ENCODE measurements around the gene GATA5. TPM values are rescaled to one million over a fixed set of nuclear protein-coding genes. Genes with fewer than 3 reads are reported as not detected.

The GATA5 gene
- total RNA-seq, 1 experiment from 2014 or later = 0.18 TPM

DNA sequence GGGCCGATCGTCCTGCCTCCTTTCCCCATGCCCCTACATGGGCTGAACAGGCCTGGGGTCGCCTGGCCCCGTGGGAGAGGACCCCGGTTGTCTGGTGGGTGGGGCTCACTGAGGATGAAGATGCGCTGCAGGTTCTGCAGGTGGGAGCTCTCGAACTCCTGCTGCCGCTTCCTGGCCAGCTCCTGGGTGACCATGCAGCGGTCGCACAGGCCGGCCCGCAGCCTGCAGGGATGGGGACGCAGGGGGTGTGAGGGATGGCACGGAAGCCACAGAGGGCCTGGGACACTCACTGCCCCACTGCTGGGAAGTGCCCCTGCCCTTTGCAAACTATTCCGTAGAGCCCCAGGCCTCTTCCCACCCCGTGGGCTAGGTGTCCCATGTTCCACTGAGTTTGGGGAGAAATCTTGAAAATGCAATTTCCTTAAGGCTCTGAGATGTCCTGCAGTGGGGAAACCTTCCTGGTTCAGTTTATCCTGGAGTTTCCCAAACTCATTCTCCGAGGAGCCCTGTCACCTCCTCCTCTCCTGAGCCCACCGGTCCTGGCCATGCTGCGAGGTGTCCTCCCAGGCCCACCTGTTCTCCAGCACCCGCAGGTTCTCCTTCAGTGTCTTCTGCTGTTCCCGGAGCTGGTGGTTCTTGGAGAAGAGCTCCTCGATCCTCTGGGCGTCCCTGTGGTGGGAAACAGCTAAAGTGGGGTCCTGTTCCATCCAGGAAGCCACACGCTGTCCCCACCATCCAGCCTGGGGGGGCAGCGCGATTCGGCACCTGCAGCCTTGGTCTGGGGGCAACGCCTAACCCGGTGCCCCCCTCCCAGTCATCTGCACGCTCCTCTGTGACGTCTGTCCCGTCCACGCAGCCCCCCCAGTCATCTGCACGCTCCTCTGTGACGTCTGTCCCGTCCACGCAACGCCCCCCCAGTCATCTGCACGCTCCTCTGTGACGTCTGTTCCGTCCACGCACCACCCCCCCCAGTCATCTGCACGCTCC lies 58.9 kb downstream of the GATA5 start:
- Histone ChIP-seq H3K4me1 (ENCODE audit: insufficient read depth, low read length) (no peaks in the 10 kb centered on the region), H3K9ac (ENCODE audit: low read length) (no peak overlapping the region), H3K9me2 (replicated peaks; ENCODE audit: low read length) (no peaks in the 10 kb centered on the region), H3K4me3 (ENCODE audit: low read length) (no peak overlapping the region), H4K20me1 (ENCODE audit: low read length) (no peaks in the 10 kb centered on the region), H3K79me2 (ENCODE audit: low read length) (no peaks in the 10 kb centered on the region), H3K27ac (ENCODE audit: low read length) (no peak overlapping the region), H3K9me3 (ENCODE audit: low read length) (no peaks in the 10 kb centered on the region), H3F3A (ENCODE audit: low read length, unreplicated experiment) (no peaks in the 10 kb centered on the region), H2AFZ (ENCODE audit: low read length) (no peak overlapping the region), H3K36me3 (ENCODE audit: low read depth, low read length) (no peaks in the 10 kb centered on the region), H3K4me2 (ENCODE audit: low read length) (no peak overlapping the region), H3K27me3 (ENCODE audit: low read length) (no peaks in the 10 kb centered on the region)
- POLR2A ChIA-PET (ENCODE audit: unreplicated experiment) = no interaction called here
- no TSS peak for BruUV-seq (replicated peaks)
- intact Hi-C loops (cut with micrococcal nuclease) = no loop called here
- no peak for DNase-seq
- no peak for TF ChIP-seq EZH2phosphoT487 (IDR thresholded peaks at IDR 0.05; ENCODE audit: borderline replicate concordance, low read length)
- no peak for TF ChIP-seq EZH2 (IDR thresholded peaks at IDR 0.05; ENCODE audit: low read length, unreplicated experiment)
- no peak for TF ChIP-seq CTCF (conservative IDR thresholded peaks at IDR 0.05; ENCODE audit: low read depth, low read length)
- CTCF ChIA-PET = no interaction called here
- ATAC-seq = no peak

GRCh38 chr20:62415354-62416111 lies 60.3 kb downstream of the GATA5 start:
- no peaks in the 10 kb centered on the region for H4K20me1 ChIP-seq (ENCODE audit: low read length)
- no peak for ATAC-seq

More at GRCh38 chr20:62415354-62416111, 60.3 kb downstream of the GATA5 start:
- Histone ChIP-seq H3K79me2 (ENCODE audit: low read length) (no peaks in the 10 kb centered on the region), H3K4me2 (ENCODE audit: low read length) (no peak overlapping the region), H3K9ac (ENCODE audit: low read length) (no peak overlapping the region), H3K4me1 (ENCODE audit: insufficient read depth, low read length) (no peaks in the 10 kb centered on the region), H3K36me3 (ENCODE audit: low read depth, low read length) (no peaks in the 10 kb centered on the region), H3K9me3 (ENCODE audit: low read length) (no peaks in the 10 kb centered on the region), H2AFZ (ENCODE audit: low read length) (no peak overlapping the region), H3K27ac (ENCODE audit: low read length) (no peak overlapping the region), H3K27me3 (ENCODE audit: low read length) (no peaks in the 10 kb centered on the region), H3K4me3 (ENCODE audit: low read length) (no peak overlapping the region), H3K9me2 (replicated peaks; ENCODE audit: low read length) (no peaks in the 10 kb centered on the region), H3F3A (ENCODE audit: low read length, unreplicated experiment) (no peaks in the 10 kb centered on the region)
- intact Hi-C loops (cut with micrococcal nuclease) = no loop called here
- POLR2A ChIA-PET (ENCODE audit: unreplicated experiment) = no interaction called here
- TF ChIP-seq EZH2 (IDR thresholded peaks at IDR 0.05; ENCODE audit: low read length, unreplicated experiment) (no peak), EZH2phosphoT487 (IDR thresholded peaks at IDR 0.05; ENCODE audit: borderline replicate concordance, low read length) (no peak), CTCF (conservative IDR thresholded peaks at IDR 0.05; ENCODE audit: low read depth, low read length) (no peak)
- DNase-seq = no peak
- CTCF ChIA-PET = no interaction called here
- BruUV-seq (replicated peaks) = no TSS peak
